Liver (tissue), 9 donors: ENCODE results near the gene CARD11. TPM values are rescaled to one million over a fixed set of nuclear protein-coding genes. Genes with fewer than 3 reads are reported as not detected.

Experiments
- DNase-seq: peaks from one replicate; pipeline ENCODE4 v3.0.0-alpha.2; 2017; ENCODE audit warnings: low spot score
- H3K27ac ChIP-seq, 2 donors: one replicate each; pipeline ENCODE4 v1.7.0; 2013; ENCODE audit warnings: inconsistent platforms in 2 of 2, low read length in 2 of 2, control low read depth in 1 of 2, low read depth in 1 of 2, mild to moderate bottlenecking in 1 of 2
- H3K27me3 ChIP-seq, 4 donors: one replicate each; pipeline versions ENCODE4 v1.6.1 to v1.7.0; 2013; ENCODE audit warnings: low read length in 3 of 4, inconsistent platforms in 1 of 4, mild to moderate bottlenecking in 1 of 4, moderate library complexity in 1 of 4; ENCODE audit not compliant: control insufficient read depth in 4 of 4, insufficient read depth in 4 of 4
- H3K36me3 ChIP-seq, 4 donors: one replicate each; pipeline versions ENCODE4 v1.6.1 to v1.7.0; 2013; ENCODE audit warnings: low read length in 3 of 4, mild to moderate bottlenecking in 3 of 4, low read depth in 1 of 4, moderate library complexity in 1 of 4; ENCODE audit not compliant: control insufficient read depth in 4 of 4, insufficient read depth in 3 of 4
- H3K4me1 ChIP-seq, 4 donors: one replicate each; pipeline versions ENCODE4 v1.6.1 to v1.7.0; 2013; ENCODE audit warnings: low read length in 3 of 4, mild to moderate bottlenecking in 3 of 4, moderate library complexity in 1 of 4; ENCODE audit not compliant: control insufficient read depth in 4 of 4, insufficient read depth in 4 of 4
- H3K4me3 ChIP-seq, 3 donors: one replicate each; pipeline versions ENCODE4 v1.6.1 to v1.7.0; 2013; ENCODE audit warnings: low read length in 3 of 3, control low read depth in 1 of 3, low read depth in 1 of 3, mild to moderate bottlenecking in 1 of 3
- H3K9ac ChIP-seq, 2 donors: one replicate each; pipeline ENCODE4 v1.7.0; 2013; ENCODE audit warnings: low read length in 2 of 2, mild to moderate bottlenecking in 2 of 2, moderate library complexity in 2 of 2, control low read depth in 1 of 2, low read depth in 1 of 2
- H3K9me3 ChIP-seq, 4 donors: one replicate each; pipeline versions ENCODE4 v1.6.1 to v1.7.0; 2013; ENCODE audit warnings: low read length in 3 of 4; ENCODE audit not compliant: control insufficient read depth in 4 of 4
- CTCF ChIP-seq: fragments of 150-350 bp; IDR thresholded peaks from 2 replicates; pipeline ENCODE4 v1.5.1; 2017; ENCODE audit warnings: improper control_type of control experiment, low read depth, low read length; ENCODE audit not compliant: missing input control
- EGR1 ChIP-seq, 2 donors: IDR thresholded peaks; 2 replicates each; pipeline ENCODE4 v1.6.1; 2016 to 2018; ENCODE audit warnings: antibody characterized with exemption in 2 of 2, low read depth in 2 of 2
- FOXA1 ChIP-seq: IDR thresholded peaks from 2 replicates; pipeline ENCODE4 v1.6.1; 2016; ENCODE audit warnings: antibody characterized with exemption
- GABPA ChIP-seq, 2 donors: IDR thresholded peaks in 1 of 2; conservative IDR thresholded peaks in 1 of 2; 2 replicates each; pipeline ENCODE4 v1.6.1; 2016; ENCODE audit warnings: antibody characterized with exemption in 2 of 2, mild to moderate bottlenecking in 1 of 2, moderate library complexity in 1 of 2
- HNF4A ChIP-seq, 2 donors: conservative IDR thresholded peaks; 2 replicates each; pipeline ENCODE4 v1.6.1; 2016; ENCODE audit warnings: antibody characterized with exemption in 2 of 2, mild to moderate bottlenecking in 2 of 2
- HNF4G ChIP-seq: IDR thresholded peaks from 2 replicates; pipeline ENCODE4 v1.6.1; 2016; ENCODE audit warnings: antibody characterized with exemption
- JUND ChIP-seq, 2 donors: IDR thresholded peaks; 2 replicates each; pipeline ENCODE4 v1.6.1; 2016; ENCODE audit warnings: antibody characterized with exemption in 2 of 2
- NR2F2 ChIP-seq: IDR thresholded peaks from 2 replicates; pipeline ENCODE4 v1.6.1; 2016; ENCODE audit warnings: antibody characterized with exemption
- RAD21 ChIP-seq, 2 donors: IDR thresholded peaks; 2 replicates each; pipeline ENCODE4 v1.6.1; 2016; ENCODE audit warnings: antibody characterized with exemption in 2 of 2, mild to moderate bottlenecking in 2 of 2
- REST ChIP-seq: IDR thresholded peaks from 2 replicates; pipeline ENCODE4 v1.6.1; 2016; ENCODE audit warnings: antibody characterized with exemption, mild to moderate bottlenecking
- RXRA ChIP-seq, 2 donors: IDR thresholded peaks; 2 replicates each; pipeline ENCODE4 v1.6.1; 2017 to 2018; ENCODE audit warnings: antibody characterized with exemption in 2 of 2, mild to moderate bottlenecking in 1 of 2
- SP1 ChIP-seq: IDR thresholded peaks from 2 replicates; pipeline ENCODE4 v1.6.1; 2018; ENCODE audit warnings: antibody characterized with exemption, mild to moderate bottlenecking
- TAF1 ChIP-seq: conservative IDR thresholded peaks from 2 replicates; pipeline ENCODE4 v1.6.1; 2016; ENCODE audit warnings: antibody characterized with exemption, mild to moderate bottlenecking
- ZBTB33 ChIP-seq: IDR thresholded peaks from 2 replicates; pipeline ENCODE4 v1.6.1; 2016; ENCODE audit warnings: antibody characterized with exemption
- WGBS: extraction: QIAGEN DNeasy Blood & Tissue Kit; methylation state at CpG from one replicate; pipeline ENCODE4 v1.1.7; 2013; 5-methylcytosine and 5-hydroxymethylcytosine counted together
- polyA plus RNA-seq, 2 donors: library from polyadenylated mRNA; stranded (reverse) in 1 of 2; unstranded in 1 of 2; fragments of 200-250 nt in 1 of 2; fragments of >200 nt in 1 of 2; fragmentation: Nextera tagmentation in 1 of 2; extraction: Ambion mirVana in 1 of 2; gene quantifications; one replicate each; pipeline versions ENCODE4 v1.2.1 to v1.2.3, GENCODE V29; 2013 to 2015
- total RNA-seq, 2 donors: library from RNA; depleted of rRNA; stranded (reverse); fragments of >200 nt; gene quantifications; one replicate each; pipeline ENCODE4 v1.2.3, GENCODE V29; 2014
- TF ChIP-seq, protein P1 (sequence below): IDR thresholded peaks from 2 replicates; pipeline ENCODE4 v1.6.1; 2016; ENCODE audit warnings: antibody characterized with exemption
- donor health status: healthy.
- donor health status: healthy.
- donor health status: healthy.
- donor health status: healthy.
- donor health status: healthy.

Gene CARD11
- total and polyA plus RNA-seq, 4 donors = 0.42 to 1.3 (median 0.83) TPM

DNA sequence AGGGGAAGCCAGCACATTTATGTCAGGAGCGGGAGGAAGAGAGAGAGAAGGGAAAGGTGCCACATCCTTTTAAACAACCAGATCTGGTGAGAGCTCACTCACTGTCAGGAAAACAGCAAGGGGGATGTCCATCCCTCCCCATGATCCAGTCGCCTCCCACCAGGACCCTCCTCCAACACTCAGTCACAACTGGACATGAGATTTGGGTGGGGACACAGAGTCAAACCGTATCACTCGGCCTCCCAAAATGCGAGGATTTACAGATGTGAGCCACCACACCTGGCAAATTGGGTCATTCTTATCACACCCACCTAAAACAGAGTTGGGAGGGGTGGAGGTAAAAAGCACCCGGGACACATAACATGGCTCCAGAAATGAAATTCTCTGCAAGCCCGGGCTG is 41.0 kb downstream of the CARD11 start (continued):
- no peak for TF ChIP-seq RAD21 (IDR thresholded peaks at IDR 0.05)
- TF ChIP-seq CTCF = no peak
- TF ChIP-seq HNF4A (conservative IDR thresholded peaks at IDR 0.05) = no peak

DNA sequence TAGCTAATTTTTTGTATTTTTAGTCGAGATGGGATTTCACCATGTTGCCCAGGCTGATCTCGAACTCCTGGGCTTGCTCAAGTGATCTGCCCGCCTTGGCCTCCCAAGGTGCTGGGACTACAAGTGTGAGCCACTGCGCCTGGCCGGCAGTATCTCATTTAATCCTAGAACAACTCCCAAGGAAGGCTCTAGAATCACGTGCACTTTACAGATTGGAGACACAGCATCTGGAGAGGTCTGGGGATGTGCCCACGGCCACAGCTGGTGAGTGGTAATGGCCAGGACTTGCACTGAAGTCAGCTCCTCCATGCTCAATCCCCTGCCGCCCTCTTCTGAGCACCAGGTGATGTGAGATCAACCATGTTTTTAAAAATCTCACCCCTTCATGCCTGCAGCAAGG is 43.1 kb downstream of the CARD11 start:
- Histone ChIP-seq H3K36me3 (no peaks in the 10 kb centered on the region), H3K9ac (no peak overlapping the region), H3K27ac (no peak overlapping the region), H3K27me3 (no peaks in the 10 kb centered on the region), H3K9me3 (no peaks in the 10 kb centered on the region), H3K4me3 (no peak overlapping the region), H3K4me1 (peaks cover 0 to 5% (median 0%) of the 10 kb centered on the region in 4 donors)
- WGBS = 92% methylated on average over 8 of the region's 8 CpGs
- TF ChIP-seq HNF4G = no peak
- TF ChIP-seq NR2F2 = no peak
- TF ChIP-seq, protein P1, sequence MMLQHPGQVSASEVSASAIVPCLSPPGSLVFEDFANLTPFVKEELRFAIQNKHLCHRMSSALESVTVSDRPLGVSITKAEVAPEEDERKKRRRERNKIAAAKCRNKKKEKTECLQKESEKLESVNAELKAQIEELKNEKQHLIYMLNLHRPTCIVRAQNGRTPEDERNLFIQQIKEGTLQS = no peak
- TF ChIP-seq REST = no peak
- TF ChIP-seq RXRA (IDR thresholded peaks at IDR 0.05) = no peak
- DNase-seq = peak; percentile 21

DNA sequence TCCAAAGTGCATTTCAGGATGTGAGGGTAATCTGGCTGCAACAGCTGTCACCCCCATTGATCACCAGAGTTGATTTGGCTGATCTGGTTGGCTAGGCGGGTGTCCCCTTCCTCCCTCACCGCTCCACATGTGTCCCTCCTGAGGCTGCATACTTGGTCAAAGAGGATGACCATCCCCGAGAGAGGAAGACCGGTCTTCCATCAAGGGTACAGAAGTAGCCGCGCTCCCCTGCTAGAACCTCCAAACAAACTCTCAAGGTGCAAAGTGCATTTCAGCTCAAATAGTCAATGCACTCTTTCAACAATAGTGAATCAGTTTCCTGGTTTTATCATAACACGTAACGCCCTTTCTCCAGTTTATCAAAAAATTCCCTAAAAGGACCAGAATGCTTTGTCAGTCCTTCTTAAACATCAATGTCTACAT is 44.6 kb downstream of the CARD11 start:
- Histone ChIP-seq H3K9me3 (no peaks in the 10 kb centered on the region), H3K9ac (no peak overlapping the region), H3K27me3 (no peaks in the 10 kb centered on the region), H3K4me3 (no peak overlapping the region), H3K36me3 (no peaks in the 10 kb centered on the region), H3K4me1 (peaks cover 0 to 5% (median 0%) of the 10 kb centered on the region in 4 donors), H3K27ac (no peak overlapping the region)
- TF ChIP-seq JUND (IDR thresholded peaks at IDR 0.05) = no peak
- TF ChIP-seq TAF1 = no peak
- peak in 1 of 2 donors; percentile 8 for TF ChIP-seq HNF4A (conservative IDR thresholded peaks at IDR 0.05)
- no peak for DNase-seq
- WGBS = 52% methylated on average over 8 of the region's 8 CpGs

GRCh38 chr7:2997014-2997413 is 46.7 kb downstream of the CARD11 start:
- Histone ChIP-seq H3K9ac (no peak overlapping the region), H3K4me1 (peaks cover 0 to 5% (median 0%) of the 10 kb centered on the region in 4 donors), H3K27me3 (no peaks in the 10 kb centered on the region), H3K27ac (no peak overlapping the region), H3K36me3 (no peaks in the 10 kb centered on the region), H3K9me3 (no peaks in the 10 kb centered on the region), H3K4me3 (no peak overlapping the region)
- TF ChIP-seq, protein P1 = no peak
- no peak for TF ChIP-seq TAF1
- TF ChIP-seq HNF4A (conservative IDR thresholded peaks at IDR 0.05) = no peak
- TF ChIP-seq ZBTB33 = no peak
- no peak for TF ChIP-seq NR2F2
- no peak for TF ChIP-seq EGR1 (IDR thresholded peaks at IDR 0.05; ENCODE audit: low read depth in 2 of 2)
- TF ChIP-seq FOXA1 = no peak
- no peak for TF ChIP-seq SP1
- TF ChIP-seq GABPA (IDR thresholded peaks at IDR 0.05 in 1 of 2, conservative IDR thresholded peaks at IDR 0.05 in 1 of 2) = no peak
- no peak for TF ChIP-seq CTCF
- TF ChIP-seq HNF4G = no peak
- WGBS = 86% methylated on average over 10 of the region's 10 CpGs
- no peak for DNase-seq
